Muscle layer of colon (tissue), 2 donors: ENCODE measurements around the gene MED20.
A peak's percentile ranks its signal among the peaks of the same experiment; 100 is the strongest.
"Not testable (repeated sequence)": the region's sequence is repeated elsewhere in the genome, so short reads cannot be mapped to it uniquely, and the experiment has no call there.

ENCODE experiments used
- H3K27ac ChIP-seq: one replicate; pipeline ENCODE4 v1.7.0; 2013; ENCODE audit warnings: low read depth, mild to moderate bottlenecking, low read length, moderate library complexity
- H3K27me3 ChIP-seq, 2 donors: one replicate each; pipeline ENCODE4 v1.7.0; 2013; ENCODE audit warnings: low read length in 2 of 2, mild to moderate bottlenecking in 2 of 2; ENCODE audit not compliant: insufficient read depth in 2 of 2, control insufficient read depth in 1 of 2
- H3K36me3 ChIP-seq: one replicate; pipeline ENCODE4 v1.7.0; 2013; ENCODE audit warnings: mild to moderate bottlenecking, low read length; ENCODE audit not compliant: insufficient read depth
- H3K4me1 ChIP-seq: one replicate; pipeline ENCODE4 v1.7.0; 2013; ENCODE audit warnings: mild to moderate bottlenecking, low read length; ENCODE audit not compliant: insufficient read depth
- H3K4me3 ChIP-seq, 2 donors: one replicate each; pipeline ENCODE4 v1.7.0; 2013; ENCODE audit warnings: low read length in 2 of 2, low read depth in 1 of 2, mild to moderate bottlenecking in 1 of 2, moderate library complexity in 1 of 2
- H3K9ac ChIP-seq: one replicate; pipeline ENCODE4 v1.7.0; 2013; ENCODE audit warnings: low read length
- H3K9me3 ChIP-seq: one replicate; pipeline ENCODE4 v1.7.0; 2013; ENCODE audit warnings: mild to moderate bottlenecking, low read length
- donor health status: abdominal sarcoma.
- donor health status: Adenocarcinoma of cecum.

MED20 gene

GRCh38 chr6:41958022-41958856 lies 37.3 kb upstream of the MED20 start:
- no peaks in the 10 kb centered on the region for H3K9me3 ChIP-seq
- H3K4me1 ChIP-seq = no peaks in the 10 kb centered on the region
- H3K9ac ChIP-seq = no peak overlapping the region
- H3K4me3 ChIP-seq = no peak overlapping the region
- H3K36me3 ChIP-seq = no peaks in the 10 kb centered on the region
- no peak overlapping the region for H3K27ac ChIP-seq
- no peaks in the 10 kb centered on the region for H3K27me3 ChIP-seq

GRCh38 chr6:41957117-41957516 lies 36.2 kb upstream of the MED20 start:
- Histone ChIP-seq H3K27ac (no peak overlapping the region), H3K4me3 (no peak overlapping the region), H3K9ac (no peak overlapping the region), H3K4me1 (no peaks in the 10 kb centered on the region), H3K36me3 (no peaks in the 10 kb centered on the region), H3K9me3 (no peaks in the 10 kb centered on the region), H3K27me3 (no peaks in the 10 kb centered on the region)

- Histone ChIP-seq H3K9me3 (no peaks in the 10 kb centered on the region), H3K9ac (no peak overlapping the region), H3K4me1 (no peaks in the 10 kb centered on the region), H3K27me3 (no peaks in the 10 kb centered on the region), H3K27ac (no peak overlapping the region), H3K36me3 (no peaks in the 10 kb centered on the region), H3K4me3 (no peak overlapping the region)
Observed at GRCh38 chr6:41955412-41955811, 34.5 kb upstream of the MED20 start.

GRCh38 chr6:41954668-41955067 lies 33.7 kb upstream of the MED20 start:
- H3K27ac ChIP-seq = no peak overlapping the region
- H3K9me3 ChIP-seq = no peaks in the 10 kb centered on the region
- no peaks in the 10 kb centered on the region for H3K36me3 ChIP-seq
- no peak overlapping the region for H3K4me3 ChIP-seq
- no peaks in the 10 kb centered on the region for H3K27me3 ChIP-seq
- no peak overlapping the region for H3K9ac ChIP-seq
- H3K4me1 ChIP-seq = no peaks in the 10 kb centered on the region

GRCh38 chr6:41947581-41948220 lies 26.8 kb upstream of the MED20 start:
- H3K27ac ChIP-seq = no peak overlapping the region
- no peaks in the 10 kb centered on the region for H3K4me1 ChIP-seq
- no peak overlapping the region for H3K4me3 ChIP-seq
- H3K9ac ChIP-seq = no peak overlapping the region
- H3K9me3 ChIP-seq = no peaks in the 10 kb centered on the region
- H3K27me3 ChIP-seq = no peaks in the 10 kb centered on the region
- H3K36me3 ChIP-seq = no peaks in the 10 kb centered on the region

GRCh38 chr6:41943456-41943855 lies 22.5 kb upstream of the MED20 start:
- Histone ChIP-seq H3K4me1 (peaks cover 29% of the 10 kb centered on the region), H3K9me3 (no peaks in the 10 kb centered on the region), H3K9ac (no peak overlapping the region), H3K27ac (no peak overlapping the region), H3K27me3 (no peaks in the 10 kb centered on the region), H3K4me3 (no peak overlapping the region), H3K36me3 (no peaks in the 10 kb centered on the region)

- not testable (repeated sequence) for H3K4me3 ChIP-seq, H3K9ac ChIP-seq, H3K36me3 ChIP-seq, H3K9me3 ChIP-seq, H3K27me3 ChIP-seq, H3K27ac ChIP-seq
- H3K4me1 ChIP-seq = peaks cover 35% of the 10 kb centered on the region
Observed at GRCh38 chr6:41942882-41943281, 21.9 kb upstream of the MED20 start.

- Histone ChIP-seq H3K27ac (peak overlapping the region; percentile 88), H3K4me1 (peaks cover 41% of the 10 kb centered on the region), H3K27me3 (no peaks in the 10 kb centered on the region), H3K36me3 (no peaks in the 10 kb centered on the region), H3K9ac (peak overlapping the region; percentile 4), H3K9me3 (no peaks in the 10 kb centered on the region), H3K4me3 (peak overlapping the region; percentile 51 to 75)
Observed at GRCh38 chr6:41942067-41942851, 21.3 kb upstream of the MED20 start.

- Histone ChIP-seq H3K9ac (peak within 1 kb of the TSS; percentile 47), H3K36me3 (peaks cover 6% of the 10 kb centered on the region), H3K9me3 (no peaks in the 10 kb centered on the region), H3K27ac (peak within 1 kb of the TSS; percentile 88), H3K4me3 (peak within 1 kb of the TSS; percentile 75 to 76), H3K27me3 (no peaks in the 10 kb centered on the region), H3K4me1 (peaks cover 49% of the 10 kb centered on the region)
Observed at GRCh38 chr6:41941280-41942066, 20.5 kb upstream of the MED20 start, which contains the start of gene CCND3. CCND3 (minus strand) TSS chr6:41941808; CDS start chr6:41941649, 159 bp downstream.

- Histone ChIP-seq H3K4me1 (peaks cover 50% of the 10 kb centered on the region), H3K27ac (peak overlapping the region; percentile 81), H3K9ac (peak overlapping the region; percentile 47), H3K9me3 (no peaks in the 10 kb centered on the region), H3K36me3 (peaks cover 12% of the 10 kb centered on the region), H3K4me3 (peak overlapping the region; percentile 75 to 76), H3K27me3 (no peaks in the 10 kb centered on the region)
Observed at GRCh38 chr6:41940759-41941279, 19.9 kb upstream of the MED20 start.
